ENCODE measurements around the gene TCF20. TPM values are rescaled to one million over a fixed set of nuclear protein-coding genes. Genes with fewer than 3 reads are reported as not detected.

TCF20 gene
- total and polyA plus RNA-seq, 2 experiments from 2014 or later, result 0.64 to 17.2 TPM

DNA sequence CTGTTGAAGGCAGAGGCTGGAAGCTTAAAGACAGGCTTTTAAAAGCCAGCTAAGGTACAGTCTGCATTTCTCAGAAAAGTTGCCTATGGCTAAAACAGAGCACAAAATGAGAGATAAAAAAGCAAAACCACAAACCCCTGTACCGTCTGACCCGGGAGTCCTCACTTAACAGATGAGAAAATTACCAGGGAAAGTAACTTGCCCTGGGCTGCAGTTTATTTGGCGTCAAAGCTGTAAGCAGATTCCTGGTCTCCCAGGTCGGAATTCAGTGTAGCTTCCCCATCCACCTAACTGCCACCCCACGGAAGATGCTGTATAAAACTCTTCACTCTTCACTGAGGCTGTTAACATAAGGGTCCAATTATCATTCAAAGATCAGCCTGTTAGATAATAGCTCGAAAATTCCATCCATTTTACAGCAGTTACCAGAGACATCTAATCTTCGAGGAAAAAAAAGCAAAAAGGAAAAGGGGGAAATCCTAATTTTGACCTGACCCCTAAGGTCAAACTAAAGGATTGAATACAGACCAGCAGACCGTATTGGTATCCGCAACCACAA, 1.5 kb downstream of the TCF20 start:
- Histone ChIP-seq H3K9me3 (ENCODE audit: low read depth) (no peaks in the 10 kb centered on the region), H3K36me3 (ENCODE audit: low read depth) (no peaks in the 10 kb centered on the region), H3K27me3 (replicated peaks; ENCODE audit: insufficient read depth) (no peaks in the 10 kb centered on the region), H3K9me2 (ENCODE audit: insufficient read depth) (no peaks in the 10 kb centered on the region), H3K79me2 (ENCODE audit: insufficient read depth) (peaks cover 60% of the 10 kb centered on the region), H3K4me3 (peak overlapping the region; percentile 99), H3K4me2 (ENCODE audit: unreplicated experiment) (peak overlapping the region; percentile 77), H4K20me1 (ENCODE audit: insufficient read depth) (peaks cover 23% of the 10 kb centered on the region), H3F3A (ENCODE audit: insufficient read depth) (peaks cover 6% of the 10 kb centered on the region; the same call in 1 of the 2 replicates), H3K9ac (peak overlapping the region; percentile 88), H3K27ac (no peak overlapping the region), H2AFZ (peak overlapping the region; percentile 79), H3K4me1 (ENCODE audit: insufficient read depth) (no peaks in the 10 kb centered on the region)
- WGBS, 2 experiments (ENCODE audit: low coverage in 1 of 2, low lambda C conversion rate in 2 of 2, missing lambda C conversion rate in 2 of 2), result 12 to 13% methylated on average over 9 of the region's 9 CpGs
- DNase-seq, result peak; percentile 30
- TF ChIP-seq EZH2 (IDR thresholded peaks at IDR 0.05; ENCODE audit: insufficient read depth, poor library complexity, severe bottlenecking), result no peak
- in situ Hi-C loops (cut with MboI), result no loop called here

GRCh38 chr22:42265321-42265720, 5.1 kb downstream of the TCF20 start:
- Histone ChIP-seq H3K9me3 (ENCODE audit: low read depth) (no peaks in the 10 kb centered on the region), H3K9ac (no peak overlapping the region), H3K79me2 (ENCODE audit: insufficient read depth) (peaks cover 96% of the 10 kb centered on the region), H2AFZ (no peak overlapping the region), H3K9me2 (ENCODE audit: insufficient read depth) (0 out of 2 replicates have a peak, but pooled peaks cover 3% of the 10 kb centered on the region), H4K20me1 (ENCODE audit: insufficient read depth) (peaks cover 29% of the 10 kb centered on the region), H3F3A (ENCODE audit: insufficient read depth) (peaks cover 14% of the 10 kb centered on the region; the same call in 1 of the 2 replicates), H3K4me3 (no peak overlapping the region), H3K4me1 (ENCODE audit: insufficient read depth) (peaks cover 11% of the 10 kb centered on the region), H3K27me3 (replicated peaks; ENCODE audit: insufficient read depth) (no peaks in the 10 kb centered on the region), H3K27ac (no peak overlapping the region), H3K4me2 (ENCODE audit: unreplicated experiment) (no peak overlapping the region), H3K36me3 (ENCODE audit: low read depth) (no peaks in the 10 kb centered on the region)
- WGBS, 2 experiments (ENCODE audit: low coverage in 1 of 2, low lambda C conversion rate in 2 of 2, missing lambda C conversion rate in 2 of 2), result 93 to 100% methylated on average over 2 of the region's 2 CpGs
- TF ChIP-seq EZH2 (IDR thresholded peaks at IDR 0.05; ENCODE audit: insufficient read depth, poor library complexity, severe bottlenecking), result no peak
- no peak for TF ChIP-seq EZH2phosphoT487 (IDR thresholded peaks at IDR 0.05; ENCODE audit: insufficient read depth, low read depth)
- in situ Hi-C loops (cut with MboI), result no loop called here
- no peak for DNase-seq

- TF ChIP-seq EZH2 (IDR thresholded peaks at IDR 0.05; ENCODE audit: insufficient read depth, poor library complexity, severe bottlenecking) (no peak), EZH2phosphoT487 (IDR thresholded peaks at IDR 0.05; ENCODE audit: insufficient read depth, low read depth) (no peak)
- Histone ChIP-seq H3K27me3 (replicated peaks; ENCODE audit: insufficient read depth) (no peaks in the 10 kb centered on the region), H3K36me3 (ENCODE audit: low read depth) (no peaks in the 10 kb centered on the region), H3K79me2 (ENCODE audit: insufficient read depth) (peaks cover 99% of the 10 kb centered on the region), H3K9me2 (ENCODE audit: insufficient read depth) (0 out of 2 replicates have a peak, but pooled peaks cover 3% of the 10 kb centered on the region), H3K4me3 (no peak overlapping the region), H4K20me1 (ENCODE audit: insufficient read depth) (peaks cover 36% of the 10 kb centered on the region), H2AFZ (no peak overlapping the region), H3K27ac (no peak overlapping the region), H3K4me2 (ENCODE audit: unreplicated experiment) (no peak overlapping the region), H3K9ac (no peak overlapping the region), H3K4me1 (ENCODE audit: insufficient read depth) (peaks cover 11% of the 10 kb centered on the region), H3F3A (ENCODE audit: insufficient read depth) (peaks cover 14% of the 10 kb centered on the region; the same call in 1 of the 2 replicates), H3K9me3 (ENCODE audit: low read depth) (no peaks in the 10 kb centered on the region)
- no peak for DNase-seq
- WGBS, 2 experiments (ENCODE audit: low coverage in 1 of 2, low lambda C conversion rate in 2 of 2, missing lambda C conversion rate in 2 of 2), result 66 to 79% methylated on average over 5 of the region's 5 CpGs
- in situ Hi-C loops (cut with MboI), result no loop called here
Measured at GRCh38 chr22:42263944-42264343, 6.5 kb downstream of the TCF20 start.

DNA sequence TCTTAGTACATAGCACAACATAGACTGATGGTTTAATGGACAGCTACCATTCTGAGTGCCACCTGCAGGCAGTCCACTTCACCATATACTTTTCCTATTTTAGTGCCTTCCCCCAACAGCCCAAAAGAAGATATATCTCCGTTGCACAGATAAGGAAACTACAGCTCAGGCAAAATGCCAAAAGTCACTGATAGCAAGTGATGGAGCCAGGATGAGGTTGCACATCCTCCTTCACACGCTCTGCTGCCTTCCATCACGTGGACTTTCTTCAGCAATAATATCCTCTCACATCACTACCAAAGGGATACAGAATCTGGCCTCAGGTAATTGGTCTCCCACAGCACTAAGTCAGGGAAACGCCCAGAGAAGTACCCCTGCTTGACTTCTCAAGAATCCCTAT, 7.5 kb downstream of the TCF20 start:
- H4K20me1 ChIP-seq (ENCODE audit: insufficient read depth), result peaks cover 35% of the 10 kb centered on the region
- 93 to 100% methylated on average over 4 of the region's 4 CpGs for WGBS, 2 experiments (ENCODE audit: low coverage in 1 of 2, low lambda C conversion rate in 2 of 2, missing lambda C conversion rate in 2 of 2)
- in situ Hi-C loops (cut with MboI), result no loop called here

More for the DNA sequence above, 7.5 kb downstream of the TCF20 start:
- Histone ChIP-seq H3K4me3 (no peak overlapping the region), H3F3A (ENCODE audit: insufficient read depth) (peaks cover 8% of the 10 kb centered on the region; the same call in 1 of the 2 replicates), H3K36me3 (ENCODE audit: low read depth) (no peaks in the 10 kb centered on the region), H3K79me2 (ENCODE audit: insufficient read depth) (peaks cover 99% of the 10 kb centered on the region), H3K27ac (no peak overlapping the region), H3K9me3 (ENCODE audit: low read depth) (no peaks in the 10 kb centered on the region), H3K9ac (no peak overlapping the region), H3K4me1 (ENCODE audit: insufficient read depth) (peaks cover 11% of the 10 kb centered on the region), H3K9me2 (ENCODE audit: insufficient read depth) (0 out of 2 replicates have a peak, but pooled peaks cover 3% of the 10 kb centered on the region), H3K4me2 (ENCODE audit: unreplicated experiment) (no peak overlapping the region), H2AFZ (no peak overlapping the region), H3K27me3 (replicated peaks; ENCODE audit: insufficient read depth) (no peaks in the 10 kb centered on the region)
- DNase-seq, result no peak
- no peak for TF ChIP-seq EZH2phosphoT487 (IDR thresholded peaks at IDR 0.05; ENCODE audit: insufficient read depth, low read depth)
- no peak for TF ChIP-seq EZH2 (IDR thresholded peaks at IDR 0.05; ENCODE audit: insufficient read depth, poor library complexity, severe bottlenecking)
